Muscle layer of colon (tissue), 2 donors: ENCODE results near the gene TBC1D9B.

ENCODE experiments used
- H3K27ac ChIP-seq: one replicate; pipeline ENCODE4 v1.7.0; 2013; ENCODE audit warnings: low read depth, mild to moderate bottlenecking, low read length, moderate library complexity
- H3K27me3 ChIP-seq, 2 donors: one replicate each; pipeline ENCODE4 v1.7.0; 2013; ENCODE audit warnings: low read length in 2 of 2, mild to moderate bottlenecking in 2 of 2; ENCODE audit not compliant: insufficient read depth in 2 of 2, control insufficient read depth in 1 of 2
- H3K36me3 ChIP-seq: one replicate; pipeline ENCODE4 v1.7.0; 2013; ENCODE audit warnings: mild to moderate bottlenecking, low read length; ENCODE audit not compliant: insufficient read depth
- H3K4me1 ChIP-seq: one replicate; pipeline ENCODE4 v1.7.0; 2013; ENCODE audit warnings: mild to moderate bottlenecking, low read length; ENCODE audit not compliant: insufficient read depth
- H3K4me3 ChIP-seq, 2 donors: one replicate each; pipeline ENCODE4 v1.7.0; 2013; ENCODE audit warnings: low read length in 2 of 2, low read depth in 1 of 2, mild to moderate bottlenecking in 1 of 2, moderate library complexity in 1 of 2
- H3K9ac ChIP-seq: one replicate; pipeline ENCODE4 v1.7.0; 2013; ENCODE audit warnings: low read length
- H3K9me3 ChIP-seq: one replicate; pipeline ENCODE4 v1.7.0; 2013; ENCODE audit warnings: mild to moderate bottlenecking, low read length
- donor health status: abdominal sarcoma.
- donor health status: Adenocarcinoma of cecum.

Gene TBC1D9B

DNA sequence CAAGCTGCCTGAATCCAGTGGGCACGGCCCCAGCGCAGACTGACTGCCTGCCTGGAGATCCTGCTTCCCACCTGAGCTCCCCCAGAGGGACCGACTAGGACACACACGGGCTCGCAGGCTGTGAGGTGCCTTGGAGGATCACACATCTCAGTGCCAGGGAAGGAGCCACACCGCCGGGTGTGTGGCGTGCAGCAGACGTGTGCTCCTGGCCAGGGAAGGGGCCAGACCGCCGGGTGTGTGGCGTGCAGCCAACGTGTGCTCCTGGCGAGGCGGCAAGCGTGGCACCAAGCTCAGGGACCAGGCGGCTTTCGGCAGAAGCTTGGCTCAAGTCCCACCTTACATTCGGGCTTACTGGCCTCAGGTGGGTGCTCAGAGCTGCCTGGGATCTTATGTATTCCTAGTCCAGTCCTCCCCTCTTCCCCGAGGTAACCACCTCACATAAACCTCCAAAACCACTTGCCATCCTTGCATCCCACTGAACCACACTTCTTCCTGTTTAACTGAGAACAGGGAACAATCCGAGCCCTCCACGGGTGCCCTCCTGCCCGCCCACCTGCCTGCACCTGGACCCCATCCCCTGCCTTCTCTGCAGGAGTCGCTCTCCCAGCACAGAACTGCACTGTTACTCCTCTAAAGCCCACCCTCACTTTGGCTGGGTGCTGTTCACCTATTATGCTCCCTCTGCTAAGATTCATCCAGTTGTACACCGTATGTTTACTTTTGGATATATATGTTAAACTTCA, 26.7 kb downstream of the TBC1D9B start:
- Histone ChIP-seq H3K27me3 (no peaks in the 10 kb centered on the region), H3K36me3 (peaks cover 42% of the 10 kb centered on the region), H3K27ac (no peak overlapping the region), H3K4me3 (no peak overlapping the region), H3K9me3 (no peaks in the 10 kb centered on the region), H3K9ac (no peak overlapping the region), H3K4me1 (peaks cover 1% of the 10 kb centered on the region)

DNA sequence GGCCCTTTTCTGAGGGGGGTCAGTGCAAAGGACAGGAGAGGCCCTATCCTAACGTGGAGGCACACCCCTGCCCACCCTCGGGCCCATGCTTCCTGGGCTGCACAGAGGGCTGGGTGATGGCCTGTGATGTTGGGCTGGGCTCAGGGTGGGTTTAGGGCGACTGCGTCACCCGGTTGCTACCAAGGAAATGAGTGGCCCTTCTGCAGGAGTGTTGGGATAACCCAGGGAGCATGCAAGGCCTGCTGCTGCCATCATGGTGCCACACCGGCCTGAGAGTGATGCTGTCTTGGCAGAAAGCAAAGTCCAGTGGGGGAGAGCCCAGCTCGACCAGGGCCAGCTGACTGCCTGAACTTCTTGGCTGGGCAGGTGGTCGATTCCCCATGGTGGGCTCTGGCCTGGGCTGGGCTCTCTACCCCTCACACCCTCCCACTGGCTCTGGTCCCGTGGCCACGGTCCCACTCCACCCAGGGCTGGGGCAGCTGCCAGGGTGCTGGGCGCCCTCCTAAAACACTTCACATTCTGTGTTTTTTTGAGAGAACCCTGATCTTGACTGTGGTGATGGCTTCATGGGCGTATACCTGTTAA, 27.5 kb downstream of the TBC1D9B start:
- Histone ChIP-seq H3K27ac (no peak overlapping the region), H3K36me3 (peaks cover 47% of the 10 kb centered on the region), H3K4me1 (no peaks in the 10 kb centered on the region), H3K27me3 (no peaks in the 10 kb centered on the region), H3K9ac (no peak overlapping the region), H3K4me3 (no peak overlapping the region), H3K9me3 (no peaks in the 10 kb centered on the region)

DNA sequence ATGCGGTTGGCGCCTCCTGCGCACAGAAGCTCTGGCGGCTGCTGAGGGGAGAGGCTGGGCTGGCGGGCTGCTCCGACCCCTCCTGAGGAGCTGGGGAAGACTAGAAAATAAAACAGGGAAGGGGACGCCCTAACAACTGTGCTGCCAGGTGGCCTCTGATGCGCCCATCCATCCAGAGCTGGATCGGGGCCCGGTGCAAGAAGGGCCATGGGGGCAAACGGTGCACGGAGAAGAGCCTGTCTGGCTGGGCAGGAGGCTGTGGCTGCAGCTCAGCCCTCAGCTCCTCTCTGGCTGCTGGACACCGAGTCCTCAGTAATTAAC, 28.0 kb downstream of the TBC1D9B start:
- H3K4me3 ChIP-seq: no peak overlapping the region
- no peaks in the 10 kb centered on the region for H3K27me3 ChIP-seq
- no peaks in the 10 kb centered on the region for H3K9me3 ChIP-seq
- H3K4me1 ChIP-seq: no peaks in the 10 kb centered on the region
- no peak overlapping the region for H3K9ac ChIP-seq
- no peak overlapping the region for H3K27ac ChIP-seq
- peaks cover 49% of the 10 kb centered on the region for H3K36me3 ChIP-seq

DNA sequence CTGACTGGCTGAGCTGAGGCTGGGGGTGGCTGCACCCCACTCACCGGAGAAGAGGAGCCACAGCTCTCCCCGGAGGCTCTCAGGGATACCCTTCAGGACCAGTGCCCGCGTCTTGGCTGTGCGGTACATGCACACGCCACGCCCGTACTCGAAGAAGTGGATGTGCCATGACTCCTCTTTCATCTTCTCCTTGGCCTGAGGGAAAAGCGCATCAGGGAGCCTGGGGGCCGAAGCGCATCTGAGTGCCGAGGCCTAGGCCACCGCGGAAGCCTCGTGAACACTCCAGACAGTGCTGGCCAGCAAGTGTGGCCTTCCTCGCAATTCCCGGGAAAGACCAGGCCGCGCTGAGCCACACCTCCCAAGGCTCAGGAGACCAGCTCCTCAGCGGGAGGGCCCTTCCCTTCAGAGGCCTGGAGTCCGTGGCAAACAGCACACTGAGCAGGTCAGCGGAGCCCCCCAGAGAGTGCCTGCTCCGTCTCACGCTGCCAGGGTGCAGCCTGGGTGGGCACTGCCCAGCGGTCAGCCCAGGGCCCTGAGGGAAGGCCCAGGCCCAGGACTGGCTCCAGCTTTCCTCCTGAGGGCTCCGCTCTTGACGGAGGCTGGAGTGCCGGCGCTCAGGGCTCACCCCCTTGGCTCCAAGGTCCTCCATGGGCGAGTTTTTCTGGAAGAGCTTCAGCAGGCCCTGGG, 28.6 kb downstream of the TBC1D9B start:
- Histone ChIP-seq H3K27me3 (no peaks in the 10 kb centered on the region), H3K9me3 (no peaks in the 10 kb centered on the region), H3K27ac (no peak overlapping the region), H3K4me1 (no peaks in the 10 kb centered on the region), H3K9ac (no peak overlapping the region), H3K4me3 (no peak overlapping the region), H3K36me3 (peaks cover 49% of the 10 kb centered on the region)

DNA sequence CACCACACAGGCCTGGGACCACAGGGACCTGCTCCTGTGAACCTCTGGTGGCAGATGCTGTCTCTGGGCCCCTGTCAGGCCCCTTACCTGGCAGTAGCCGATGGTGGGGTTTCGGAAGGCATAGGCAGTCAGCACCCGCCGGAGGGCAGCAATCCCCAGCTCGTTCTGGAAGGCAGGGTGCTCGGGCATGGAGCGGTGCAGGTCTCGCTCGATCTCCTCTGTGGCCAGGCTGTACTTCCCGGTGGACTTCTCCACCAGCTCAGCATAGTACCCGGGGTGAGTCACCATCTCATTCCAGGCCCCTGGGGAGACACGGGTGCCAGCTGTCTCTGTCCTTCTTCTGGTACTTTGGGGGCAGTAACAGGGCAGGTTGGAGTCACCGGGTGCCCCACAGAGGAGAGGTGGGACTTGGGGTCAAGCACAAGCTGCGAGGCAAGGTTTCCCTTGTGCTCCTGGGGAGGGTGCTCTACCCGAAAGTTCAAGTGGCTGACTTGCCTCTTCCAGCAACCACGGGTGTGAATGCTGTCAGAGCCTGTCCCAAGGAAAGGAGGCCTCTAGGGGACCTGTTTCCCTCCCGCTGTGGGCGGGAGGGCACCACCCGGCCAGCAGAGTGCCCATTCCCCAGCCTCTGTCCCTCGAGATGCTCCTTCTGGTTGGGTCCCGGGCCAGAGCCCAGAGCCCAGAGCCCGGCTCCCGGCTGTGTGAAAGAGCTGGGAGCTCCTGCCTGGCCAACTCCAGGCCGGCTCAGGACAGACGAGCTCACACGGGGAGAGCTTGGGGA, 29.3 kb downstream of the TBC1D9B start:
- Histone ChIP-seq H3K9ac (no peak overlapping the region), H3K27me3 (no peaks in the 10 kb centered on the region), H3K4me3 (no peak overlapping the region), H3K9me3 (no peaks in the 10 kb centered on the region), H3K27ac (no peak overlapping the region), H3K36me3 (peaks cover 49% of the 10 kb centered on the region), H3K4me1 (no peaks in the 10 kb centered on the region)

DNA sequence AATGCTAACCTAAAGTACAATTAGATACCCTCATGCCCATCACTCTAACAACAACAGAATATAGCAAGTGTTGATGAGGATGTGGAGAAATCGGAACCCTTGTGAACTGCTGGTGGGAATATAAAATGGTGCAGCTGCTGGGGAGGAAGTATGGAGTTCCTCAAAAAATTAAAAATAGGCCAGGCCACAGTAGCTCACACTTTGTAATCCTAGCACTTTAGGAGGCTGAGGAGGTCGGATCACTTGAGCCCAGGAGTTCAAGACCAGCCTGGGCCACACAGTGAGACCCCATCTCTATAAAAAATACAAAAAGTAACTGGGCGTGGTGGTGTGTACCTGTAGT, 31.1 kb downstream of the TBC1D9B start:
- Histone ChIP-seq H3K27ac (no peak overlapping the region), H3K27me3 (no peaks in the 10 kb centered on the region), H3K4me1 (no peaks in the 10 kb centered on the region), H3K4me3 (no peak overlapping the region), H3K9ac (no peak overlapping the region), H3K9me3 (no peaks in the 10 kb centered on the region), H3K36me3 (peaks cover 59% of the 10 kb centered on the region)

DNA sequence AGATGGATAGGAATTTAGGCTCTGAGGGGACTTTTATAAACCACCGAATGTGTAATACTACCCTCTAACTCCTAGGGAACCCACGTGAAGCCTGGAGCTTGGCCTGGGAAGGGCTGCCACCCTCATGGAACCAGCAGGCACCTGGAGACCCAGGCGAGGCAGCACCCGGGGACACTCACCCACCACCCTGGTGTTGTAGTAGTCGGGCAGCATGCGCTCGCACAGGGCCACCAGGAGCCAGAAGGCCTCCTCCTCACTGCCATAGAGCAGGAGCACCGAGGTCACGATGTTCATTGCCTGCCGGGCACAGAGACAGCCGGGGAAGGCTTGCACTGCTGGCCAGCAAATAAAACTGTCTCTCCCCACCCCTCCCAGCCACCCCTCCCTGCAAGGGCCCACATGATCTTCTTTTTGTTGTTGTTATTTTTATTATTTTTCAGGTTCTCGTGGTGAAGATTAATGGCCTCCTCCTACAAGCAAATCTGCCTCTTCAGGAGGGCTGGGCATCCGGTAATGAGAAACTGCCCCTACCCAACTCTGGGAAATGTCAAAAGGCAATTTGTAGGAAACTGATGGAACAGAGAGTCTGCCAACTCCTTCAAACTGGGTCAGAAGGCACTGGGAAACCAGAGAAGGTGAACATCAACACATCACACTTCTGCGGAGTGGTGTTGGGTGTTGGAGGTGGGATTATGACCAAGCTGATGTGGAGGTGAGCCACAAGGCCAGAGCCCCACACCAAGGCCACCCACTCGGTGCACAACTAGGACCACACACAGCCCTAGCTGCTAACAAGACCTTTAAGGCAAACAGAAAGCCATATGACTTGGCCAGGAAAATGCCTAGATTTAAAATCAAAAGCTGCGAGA, 31.7 kb downstream of the TBC1D9B start:
- Histone ChIP-seq H3K9ac (no peak overlapping the region), H3K4me3 (no peak overlapping the region), H3K9me3 (no peaks in the 10 kb centered on the region), H3K27me3 (no peaks in the 10 kb centered on the region), H3K36me3 (peaks cover 65% of the 10 kb centered on the region), H3K27ac (no peak overlapping the region), H3K4me1 (no peaks in the 10 kb centered on the region)

DNA sequence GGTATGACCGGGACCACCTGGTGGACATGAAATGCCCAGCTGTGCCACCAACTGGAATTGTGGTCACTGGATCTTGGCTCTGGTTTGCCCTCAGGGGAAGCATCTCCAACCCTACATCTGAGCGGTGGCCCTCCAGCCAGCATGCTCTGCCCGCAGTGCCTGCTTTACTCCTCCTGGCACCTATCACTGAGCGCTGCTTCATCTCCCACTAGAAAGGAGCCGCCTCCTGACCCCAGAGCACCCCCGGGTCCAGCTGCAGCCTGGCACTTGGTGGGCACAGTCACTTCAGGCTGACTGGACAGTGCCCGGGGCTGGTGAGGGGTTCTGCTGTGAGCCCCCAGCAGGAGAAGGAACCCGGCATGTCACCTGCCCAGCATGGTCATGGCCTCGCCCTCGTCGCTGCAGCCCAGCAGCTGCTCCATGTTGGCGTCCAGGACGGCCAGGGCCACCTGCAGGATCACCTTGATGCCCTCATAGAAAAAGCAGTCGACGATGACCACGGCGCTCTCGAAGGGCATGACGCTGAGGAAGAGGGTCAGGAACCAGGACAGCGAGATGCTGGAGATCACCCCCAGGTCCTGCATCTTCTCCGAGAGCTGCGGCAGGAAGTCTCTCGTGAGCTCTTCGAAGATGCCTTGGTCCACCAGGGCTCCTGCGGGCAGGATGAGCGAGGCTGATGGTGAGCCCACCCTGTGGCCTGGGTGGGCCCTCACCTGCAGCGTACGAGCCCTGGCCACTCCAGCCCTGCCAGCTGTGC, 33.0 kb downstream of the TBC1D9B start:
- H3K4me3 ChIP-seq: no peak overlapping the region
- no peaks in the 10 kb centered on the region for H3K9me3 ChIP-seq
- no peaks in the 10 kb centered on the region for H3K27me3 ChIP-seq
- H3K36me3 ChIP-seq: peaks cover 68% of the 10 kb centered on the region
- no peak overlapping the region for H3K9ac ChIP-seq
- no peak overlapping the region for H3K27ac ChIP-seq
- H3K4me1 ChIP-seq: no peaks in the 10 kb centered on the region

DNA sequence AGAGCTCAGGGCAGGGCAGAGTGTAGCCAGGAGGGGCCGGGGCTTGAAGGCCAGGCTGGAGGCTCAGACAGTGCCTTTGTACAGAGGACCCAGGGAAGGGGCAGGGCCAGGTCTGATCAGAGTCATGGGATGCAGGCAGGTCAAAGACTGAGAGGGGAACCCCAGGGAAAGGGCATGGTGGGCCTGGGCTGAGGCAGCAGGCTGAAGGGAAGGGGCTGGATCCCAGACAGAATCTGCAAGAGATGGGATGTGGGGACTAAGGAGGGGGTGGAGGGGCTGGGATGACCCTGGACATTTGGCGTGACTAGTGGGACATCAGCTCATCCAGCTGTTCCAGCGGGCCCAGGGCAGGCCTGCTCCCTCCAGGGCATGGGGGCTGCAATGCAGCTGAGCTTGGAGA, 33.6 kb downstream of the TBC1D9B start:
- Histone ChIP-seq H3K36me3 (peaks cover 62% of the 10 kb centered on the region), H3K9me3 (no peaks in the 10 kb centered on the region), H3K27ac (no peak overlapping the region), H3K9ac (no peak overlapping the region), H3K27me3 (no peaks in the 10 kb centered on the region), H3K4me1 (no peaks in the 10 kb centered on the region), H3K4me3 (no peak overlapping the region)

DNA sequence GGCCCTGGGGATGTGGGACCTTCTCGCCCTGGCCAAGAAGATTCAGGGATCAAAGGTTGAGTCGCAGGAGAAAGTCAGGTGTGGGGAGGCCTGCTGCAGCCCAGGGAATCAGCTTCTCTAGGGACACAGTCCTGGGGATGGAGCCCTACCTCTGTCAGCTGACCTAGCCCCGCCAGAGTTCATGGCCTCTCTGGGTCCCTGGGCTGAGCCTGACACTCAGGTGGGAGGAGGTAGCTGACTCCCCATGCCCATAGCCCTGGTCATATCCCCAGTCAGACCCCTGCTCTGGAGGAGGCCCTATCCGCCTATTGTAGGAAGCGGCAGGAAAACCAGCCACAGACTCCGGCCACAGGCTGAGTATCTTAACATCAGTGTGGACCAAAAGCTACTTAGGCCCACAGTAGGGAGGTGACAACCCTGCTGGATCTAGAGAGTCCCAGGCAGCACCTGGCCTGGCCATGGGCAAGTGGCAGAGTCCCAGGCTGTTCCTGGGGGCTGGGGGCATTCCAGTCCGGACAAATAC, 34.0 kb downstream of the TBC1D9B start:
- no peaks in the 10 kb centered on the region for H3K9me3 ChIP-seq
- no peaks in the 10 kb centered on the region for H3K27me3 ChIP-seq
- H3K4me3 ChIP-seq: no peak overlapping the region
- H3K4me1 ChIP-seq: no peaks in the 10 kb centered on the region
- H3K9ac ChIP-seq: no peak overlapping the region
- H3K27ac ChIP-seq: no peak overlapping the region
- peaks cover 58% of the 10 kb centered on the region for H3K36me3 ChIP-seq
